GM21381 (cell line): Measurements from ENCODE around the gene SLC25A53.
"Not testable (repeated sequence)": the region's sequence is repeated elsewhere in the genome, so short reads cannot be mapped to it uniquely, and the experiment has no call there.

Source experiments
- ATAC-seq: cut with Tn5 transposase; IDR thresholded peaks from one replicate; pipeline ENCODE4 v1.9.1; 2021; ENCODE audit warnings: mild to moderate bottlenecking, moderate library complexity; ENCODE audit not compliant: unreplicated experiment

The SLC25A53 gene

DNA sequence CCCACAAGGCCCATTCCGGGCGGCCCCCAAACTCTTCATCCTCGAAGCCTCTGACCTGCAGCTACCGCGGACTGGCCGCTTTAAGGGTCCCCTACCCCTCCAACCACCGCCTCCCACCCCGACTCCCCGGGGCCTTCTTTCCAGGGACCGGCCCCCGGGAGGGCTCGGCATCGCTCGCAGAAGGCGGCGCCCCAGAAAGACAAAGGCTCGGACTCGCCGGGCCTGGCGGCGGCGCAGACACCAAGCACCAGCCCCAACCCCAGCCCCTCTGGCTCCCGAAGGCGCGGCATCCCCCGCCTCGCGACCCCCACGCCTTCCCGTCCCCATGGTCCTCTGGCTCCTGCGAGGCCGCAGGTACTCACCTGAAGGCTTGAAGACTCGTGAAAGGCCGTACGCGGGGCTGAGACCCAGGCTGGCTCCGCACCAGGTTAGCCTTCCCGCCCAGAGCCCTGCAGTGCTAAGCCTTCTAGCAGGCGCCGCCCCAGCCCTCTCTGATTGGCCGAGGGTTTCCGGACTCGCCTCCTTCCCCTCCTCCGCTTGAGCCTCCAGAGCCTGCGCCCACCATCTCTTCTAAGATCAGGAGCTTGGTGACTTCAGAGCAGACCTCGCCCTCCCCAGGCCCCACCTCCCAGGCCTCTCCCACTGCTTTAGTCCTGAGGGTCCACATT, 80.9 kb downstream of the SLC25A53 start, which contains the start of gene TMSB15C:
TMSB15C (minus strand) TSS at position 459 of the 668 bp plus-strand sequence.
- peak; percentile 99 for ATAC-seq

DNA sequence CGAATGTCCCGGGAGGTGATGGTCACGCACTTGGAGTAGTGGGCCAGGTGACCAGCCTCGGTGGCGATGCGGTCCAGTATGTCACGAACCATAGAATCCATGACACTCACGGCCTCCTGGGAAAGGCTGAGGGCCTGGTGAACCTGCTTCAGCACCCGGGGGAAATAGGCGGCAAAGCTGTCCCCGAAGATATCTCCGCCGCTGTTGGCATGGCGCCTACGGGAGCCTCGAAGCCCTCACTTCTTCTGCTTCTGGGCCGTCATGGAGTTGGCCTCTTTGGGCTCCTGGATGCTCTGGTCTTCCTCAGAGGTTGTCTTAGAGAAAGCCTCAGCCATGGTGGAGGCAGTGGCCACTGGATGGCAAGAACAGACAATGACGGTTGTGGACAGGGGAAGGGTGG, 94.2 kb downstream of the SLC25A53 start:
- ATAC-seq = not testable (repeated sequence)

DNA sequence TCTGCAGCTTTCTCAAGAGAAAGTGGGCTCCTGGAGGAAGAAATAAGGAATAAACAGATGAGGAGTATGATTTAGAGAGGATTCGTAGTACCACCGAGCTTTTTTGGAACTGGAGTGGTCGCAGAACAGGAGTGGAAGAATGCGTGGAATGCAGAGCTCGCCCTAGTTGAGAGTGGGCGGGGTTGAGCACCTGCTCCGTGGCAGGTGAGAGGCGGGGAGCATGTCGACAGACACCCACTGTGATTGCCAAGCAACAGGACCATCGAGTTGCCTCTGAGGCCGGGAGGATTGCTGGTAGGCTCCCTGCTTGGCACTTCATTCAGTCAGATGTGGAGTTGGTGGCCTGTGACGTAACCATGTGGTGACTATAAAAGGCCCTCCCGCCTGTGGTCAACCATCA, 101.9 kb downstream of the SLC25A53 start:
- ATAC-seq = not testable (repeated sequence)
